MM.1S (cell line): Measurements from ENCODE around the gene CFAP99.

Experiments used
- DNase-seq: peaks from one replicate; pipeline ENCODE4 v3.0.0-alpha.2; 2015
- H2AFZ ChIP-seq: fragments of 300-600 bp; sonication (generic); 2 replicates; pipeline ENCODE4 v1.6.0; 2016; ENCODE audit warnings: antibody characterized with exemption, low read length
- H3F3A ChIP-seq: fragments of 300-600 bp; sonication (generic); 2 replicates; pipeline ENCODE4 v1.6.1; 2016; ENCODE audit warnings: mild to moderate bottlenecking, antibody characterized with exemption, low read length, moderate library complexity, mixed read lengths; ENCODE audit not compliant: insufficient read depth
- H3K27ac ChIP-seq: fragments of 300-600 bp; sonication (generic); 2 replicates; pipeline ENCODE4 v1.5.1; 2016; ENCODE audit warnings: mild to moderate bottlenecking, low read length
- H3K27me3 ChIP-seq: fragments of 300-600 bp; sonication (generic); replicated peaks from 2 replicates; pipeline ENCODE4 v1.6.0; 2016; ENCODE audit warnings: low read length; ENCODE audit not compliant: insufficient read depth
- H3K36me3 ChIP-seq: fragments of 300-600 bp; sonication (generic); replicated peaks from 2 replicates; pipeline ENCODE4 v1.6.1; 2016; ENCODE audit warnings: mild to moderate bottlenecking, low read length, mixed read lengths; ENCODE audit not compliant: insufficient read depth
- H3K4me1 ChIP-seq: fragments of 300-600 bp; sonication (generic); 2 replicates; pipeline ENCODE4 v1.6.1; 2016; ENCODE audit warnings: low read length, mixed read lengths
- H3K4me2 ChIP-seq: fragments of 300-600 bp; sonication (generic); 2 replicates; pipeline ENCODE4 v1.6.0; 2016; ENCODE audit warnings: low read depth, low read length
- H3K4me3 ChIP-seq: fragments of 300-600 bp; sonication (generic); 2 replicates; pipeline ENCODE4 v1.5.1; 2016; ENCODE audit warnings: low read length, mixed read lengths
- H3K79me2 ChIP-seq: fragments of 300-600 bp; sonication (generic); 2 replicates; pipeline ENCODE4 v1.6.1; 2016; ENCODE audit warnings: mixed run types, low read length, mixed read lengths
- H3K9ac ChIP-seq: fragments of 300-600 bp; sonication (generic); 2 replicates; pipeline ENCODE4 v1.6.1; 2016; ENCODE audit warnings: low read length, mixed read lengths
- H3K9me2 ChIP-seq: fragments of 300-600 bp; sonication (generic); replicated peaks from 2 replicates; pipeline ENCODE4 v1.6.1; 2016; ENCODE audit warnings: mild to moderate bottlenecking, low read length, mixed read lengths; ENCODE audit not compliant: insufficient read depth
- H3K9me3 ChIP-seq: fragments of 300-600 bp; sonication (generic); replicated peaks from 2 replicates; pipeline ENCODE4 v1.6.1; 2016; ENCODE audit warnings: mild to moderate bottlenecking, low read length, mixed read lengths; ENCODE audit not compliant: insufficient read depth
- H4K20me1 ChIP-seq: fragments of 300-600 bp; sonication (generic); 2 replicates; pipeline ENCODE4 v1.6.1; 2016; ENCODE audit warnings: mild to moderate bottlenecking, low read length, moderate library complexity, mixed read lengths; ENCODE audit not compliant: insufficient read depth
- EZH2 ChIP-seq: fragments of 300-600 bp; sonication (generic); optimal IDR thresholded peaks from 2 replicates; pipeline ENCODE3; 2017; ENCODE audit warnings: low read depth, mild to moderate bottlenecking, antibody characterized with exemption, low read length, mixed read lengths
- EZH2phosphoT487 ChIP-seq: fragments of 300-600 bp; sonication (generic); IDR thresholded peaks from 2 replicates; pipeline ENCODE4 v1.6.1; 2018; ENCODE audit warnings: antibody characterized with exemption, low read length
- TF ChIP-seq, protein P1 (sequence below): fragments of 300-600 bp; sonication (generic); IDR thresholded peaks from 2 replicates; pipeline ENCODE4 v1.5.1; 2016; ENCODE audit warnings: antibody characterized with exemption, low read length, mixed read lengths

The CFAP99 gene

DNA sequence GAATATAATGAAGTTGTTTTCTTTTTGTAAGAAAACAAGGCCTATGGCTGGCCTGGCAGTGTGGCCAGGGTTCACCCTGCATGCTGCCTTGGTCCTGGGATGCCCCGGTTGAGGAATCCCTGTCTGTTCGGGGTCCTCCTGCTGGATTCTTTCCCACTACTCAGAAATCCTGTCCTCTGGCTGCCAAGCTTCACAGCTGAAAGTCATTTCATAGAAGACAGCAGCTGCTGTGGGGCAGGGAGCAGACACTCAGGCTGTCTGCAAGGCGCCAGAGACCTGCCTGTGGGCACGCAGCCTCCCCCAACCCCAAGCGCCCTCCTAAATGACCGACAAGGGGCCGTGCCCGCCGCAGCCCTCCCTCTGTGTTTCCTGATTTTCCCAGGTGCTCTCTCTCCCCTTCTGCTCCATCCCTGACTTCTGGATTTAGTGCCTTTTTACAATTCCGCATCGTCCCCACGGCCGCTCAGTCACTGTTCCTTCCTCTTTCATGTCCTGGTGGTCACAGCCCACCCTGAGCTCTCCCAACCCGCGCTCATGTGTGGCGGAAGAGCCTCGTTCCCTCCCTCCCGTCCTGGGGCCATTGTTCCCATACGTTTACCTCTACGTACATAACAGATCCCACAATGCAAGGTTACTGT, 27.9 kb upstream of the CFAP99 start:
- no peak overlapping the region for H3K4me2 ChIP-seq
- H3K9me3 ChIP-seq, result no peaks in the 10 kb centered on the region
- H3K4me3 ChIP-seq, result no peak overlapping the region
- H3K79me2 ChIP-seq, result peaks cover 22% of the 10 kb centered on the region
- no peaks in the 10 kb centered on the region for H3K36me3 ChIP-seq
- no peaks in the 10 kb centered on the region for H3K27me3 ChIP-seq
- TF ChIP-seq EZH2 (no peak), EZH2phosphoT487 (no peak)
- TF ChIP-seq, protein P1, sequence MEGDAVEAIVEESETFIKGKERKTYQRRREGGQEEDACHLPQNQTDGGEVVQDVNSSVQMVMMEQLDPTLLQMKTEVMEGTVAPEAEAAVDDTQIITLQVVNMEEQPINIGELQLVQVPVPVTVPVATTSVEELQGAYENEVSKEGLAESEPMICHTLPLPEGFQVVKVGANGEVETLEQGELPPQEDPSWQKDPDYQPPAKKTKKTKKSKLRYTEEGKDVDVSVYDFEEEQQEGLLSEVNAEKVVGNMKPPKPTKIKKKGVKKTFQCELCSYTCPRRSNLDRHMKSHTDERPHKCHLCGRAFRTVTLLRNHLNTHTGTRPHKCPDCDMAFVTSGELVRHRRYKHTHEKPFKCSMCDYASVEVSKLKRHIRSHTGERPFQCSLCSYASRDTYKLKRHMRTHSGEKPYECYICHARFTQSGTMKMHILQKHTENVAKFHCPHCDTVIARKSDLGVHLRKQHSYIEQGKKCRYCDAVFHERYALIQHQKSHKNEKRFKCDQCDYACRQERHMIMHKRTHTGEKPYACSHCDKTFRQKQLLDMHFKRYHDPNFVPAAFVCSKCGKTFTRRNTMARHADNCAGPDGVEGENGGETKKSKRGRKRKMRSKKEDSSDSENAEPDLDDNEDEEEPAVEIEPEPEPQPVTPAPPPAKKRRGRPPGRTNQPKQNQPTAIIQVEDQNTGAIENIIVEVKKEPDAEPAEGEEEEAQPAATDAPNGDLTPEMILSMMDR, result no peak
- H3K4me1 ChIP-seq, result peaks cover 7% of the 10 kb centered on the region; the same call in 1 of the 2 replicates
- no peak overlapping the region for H3K27ac ChIP-seq
- H3K9me2 ChIP-seq, result no peaks in the 10 kb centered on the region
- no peak for DNase-seq
- no peaks in the 10 kb centered on the region for H3F3A ChIP-seq
- no peak overlapping the region for H3K9ac ChIP-seq
- H4K20me1 ChIP-seq, result no peaks in the 10 kb centered on the region
- no peak overlapping the region for H2AFZ ChIP-seq

DNA sequence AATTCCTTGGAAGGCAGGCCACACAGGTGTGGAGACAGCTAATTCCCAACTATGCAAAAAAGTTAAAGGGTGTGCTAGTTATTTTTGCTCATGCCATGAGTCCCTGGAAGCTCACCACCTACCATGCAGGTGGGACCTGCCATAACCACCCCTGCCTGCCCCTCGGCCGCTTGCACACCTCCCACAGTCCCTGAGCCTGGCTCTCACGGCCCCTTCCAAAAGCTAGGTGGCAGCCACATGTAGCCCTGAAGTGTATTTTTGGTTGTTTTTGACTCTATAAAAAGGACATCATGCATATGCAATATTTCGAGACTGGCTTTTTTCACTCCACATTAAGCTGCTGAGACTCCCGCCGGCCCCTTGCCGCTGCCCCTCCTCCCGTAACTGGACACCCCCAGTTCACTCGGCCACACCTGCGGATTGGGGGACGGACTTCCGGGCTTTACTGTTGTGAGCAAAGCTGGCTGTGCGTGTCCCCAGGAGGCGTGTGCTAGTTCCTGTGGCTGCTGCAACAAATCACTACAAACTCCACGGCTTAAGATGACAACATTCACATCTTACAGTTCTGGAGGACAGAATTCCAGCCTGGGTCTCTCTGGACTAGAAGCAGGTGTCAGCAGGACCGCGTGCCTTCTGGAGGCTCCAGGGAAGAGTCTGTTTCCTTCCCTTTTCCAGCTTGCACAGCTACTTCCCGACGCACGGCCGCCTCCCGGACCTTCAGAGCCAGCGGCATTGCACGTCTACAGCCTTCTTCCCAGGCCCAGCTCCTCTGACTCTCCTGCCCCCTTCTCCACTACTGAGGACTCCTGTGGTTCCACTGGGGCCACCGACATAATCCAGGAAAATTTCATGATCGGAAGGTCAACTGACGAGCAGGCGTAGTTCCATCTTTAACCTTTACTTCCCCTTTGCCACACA, 25.1 kb upstream of the CFAP99 start:
- Histone ChIP-seq H3K27me3 (no peaks in the 10 kb centered on the region), H3K27ac (peak overlapping the region; percentile 31; the same call in 1 of the 2 replicates), H3F3A (no peaks in the 10 kb centered on the region), H3K9me2 (no peaks in the 10 kb centered on the region), H2AFZ (no peak overlapping the region), H3K9me3 (no peaks in the 10 kb centered on the region), H3K4me2 (peak overlapping the region; percentile 74), H3K36me3 (no peaks in the 10 kb centered on the region), H3K79me2 (peaks cover 18% of the 10 kb centered on the region), H3K4me3 (peak overlapping the region; percentile 28), H3K4me1 (peaks cover 7% of the 10 kb centered on the region; the same call in 1 of the 2 replicates), H4K20me1 (no peaks in the 10 kb centered on the region), H3K9ac (no peak overlapping the region; the same call in 1 of the 2 replicates)
- DNase-seq, result peak; percentile 67
- no peak for TF ChIP-seq EZH2phosphoT487
- TF ChIP-seq, protein P1, result peak; percentile 22
- no peak for TF ChIP-seq EZH2

DNA sequence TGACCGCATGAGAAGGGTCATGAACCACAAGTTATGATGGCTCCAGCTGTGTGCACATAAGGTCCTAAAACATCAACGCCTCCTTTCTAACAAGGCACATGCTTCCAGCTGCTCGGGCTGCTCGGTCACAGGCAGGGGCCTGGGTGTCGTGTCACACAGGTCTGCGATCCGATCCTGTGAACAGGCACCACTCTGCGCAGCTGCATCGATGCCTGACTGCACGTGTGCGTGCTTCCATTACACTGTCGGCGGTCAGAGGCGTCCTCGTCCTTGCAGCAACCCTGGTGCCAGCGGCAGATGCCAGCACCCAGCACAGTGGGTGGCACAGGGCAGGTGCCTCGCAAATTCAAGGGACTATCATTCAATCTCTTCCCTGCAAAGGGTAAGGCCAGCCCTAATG, 24.2 kb upstream of the CFAP99 start:
- peaks cover 18% of the 10 kb centered on the region for H3K79me2 ChIP-seq
- H3K9me3 ChIP-seq, result no peaks in the 10 kb centered on the region
- H3F3A ChIP-seq, result no peaks in the 10 kb centered on the region
- DNase-seq, result no peak
- no peak for TF ChIP-seq EZH2
- TF ChIP-seq EZH2phosphoT487, result no peak
- TF ChIP-seq, protein P1, result no peak
- H3K9ac ChIP-seq, result no peak overlapping the region
- no peak overlapping the region for H3K27ac ChIP-seq
- H3K4me3 ChIP-seq, result no peak overlapping the region
- H3K4me2 ChIP-seq, result peak overlapping the region; percentile 74; the same call in 1 of the 2 replicates
- no peaks in the 10 kb centered on the region for H3K36me3 ChIP-seq
- H3K27me3 ChIP-seq, result no peaks in the 10 kb centered on the region
- H3K4me1 ChIP-seq, result peaks cover 7% of the 10 kb centered on the region; the same call in 1 of the 2 replicates
- no peak overlapping the region for H2AFZ ChIP-seq
- H3K9me2 ChIP-seq, result no peaks in the 10 kb centered on the region
- H4K20me1 ChIP-seq, result no peaks in the 10 kb centered on the region
